Muscle layer of colon (tissue), 2 donors: ENCODE results near the gene ZNF215.
"Not testable (repeated sequence)": the region's sequence is repeated elsewhere in the genome, so short reads cannot be mapped to it uniquely, and the experiment has no call there.

Experiments
- H3K27ac ChIP-seq: one replicate; pipeline ENCODE4 v1.7.0; 2013; ENCODE audit warnings: low read depth, mild to moderate bottlenecking, low read length, moderate library complexity
- H3K27me3 ChIP-seq, 2 donors: one replicate each; pipeline ENCODE4 v1.7.0; 2013; ENCODE audit warnings: low read length in 2 of 2, mild to moderate bottlenecking in 2 of 2; ENCODE audit not compliant: insufficient read depth in 2 of 2, control insufficient read depth in 1 of 2
- H3K36me3 ChIP-seq: one replicate; pipeline ENCODE4 v1.7.0; 2013; ENCODE audit warnings: mild to moderate bottlenecking, low read length; ENCODE audit not compliant: insufficient read depth
- H3K4me1 ChIP-seq: one replicate; pipeline ENCODE4 v1.7.0; 2013; ENCODE audit warnings: mild to moderate bottlenecking, low read length; ENCODE audit not compliant: insufficient read depth
- H3K4me3 ChIP-seq, 2 donors: one replicate each; pipeline ENCODE4 v1.7.0; 2013; ENCODE audit warnings: low read length in 2 of 2, low read depth in 1 of 2, mild to moderate bottlenecking in 1 of 2, moderate library complexity in 1 of 2
- H3K9ac ChIP-seq: one replicate; pipeline ENCODE4 v1.7.0; 2013; ENCODE audit warnings: low read length
- H3K9me3 ChIP-seq: one replicate; pipeline ENCODE4 v1.7.0; 2013; ENCODE audit warnings: mild to moderate bottlenecking, low read length
- donor health status: abdominal sarcoma.
- donor health status: Adenocarcinoma of cecum.

The ZNF215 gene

DNA sequence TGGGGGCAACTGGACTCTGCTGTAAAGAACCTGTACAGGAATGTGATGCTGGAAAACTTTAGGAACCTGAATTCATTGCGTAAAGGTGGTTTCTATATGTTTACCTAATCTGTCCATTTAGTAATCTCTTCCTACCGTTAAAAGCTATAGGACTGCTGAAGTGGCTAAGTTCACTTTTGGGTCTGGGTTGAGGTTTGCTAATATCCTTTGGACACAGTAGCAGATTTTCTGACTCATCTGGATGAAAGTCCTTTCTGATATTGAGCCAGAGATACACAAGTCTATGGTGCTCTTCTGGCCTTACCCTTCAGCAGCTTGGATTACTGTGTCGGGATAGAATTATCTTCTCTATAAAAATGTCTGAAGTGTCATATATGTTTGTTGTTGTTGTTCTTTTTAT, 16.9 kb downstream of the ZNF215 start:
- Histone ChIP-seq H3K9me3 (no peaks in the 10 kb centered on the region), H3K36me3 (no peaks in the 10 kb centered on the region), H3K27me3 (no peaks in the 10 kb centered on the region), H3K4me1 (no peaks in the 10 kb centered on the region), H3K4me3 (no peak overlapping the region), H3K9ac (no peak overlapping the region), H3K27ac (no peak overlapping the region)

DNA sequence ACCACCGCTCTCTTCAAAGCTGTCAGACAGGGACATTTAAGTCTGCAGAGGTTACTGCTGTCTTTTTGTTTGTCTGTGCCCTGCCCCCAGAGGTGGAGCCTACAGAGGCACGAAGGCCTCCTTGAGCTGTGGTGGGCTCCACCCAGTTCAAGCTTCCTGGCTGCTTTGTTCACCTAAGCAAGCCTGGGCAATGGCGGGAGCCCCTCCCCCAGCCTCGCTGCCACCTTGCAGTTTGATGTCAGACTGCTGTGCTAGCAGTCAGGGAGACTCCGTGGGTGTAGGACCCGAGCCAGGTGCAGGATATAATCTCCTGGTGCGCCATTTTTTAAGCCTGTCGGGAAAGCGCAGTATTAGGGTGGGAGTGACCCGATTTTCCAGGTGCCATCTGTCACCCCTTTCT, 28.0 kb downstream of the ZNF215 start:
- H3K4me3 ChIP-seq, H3K36me3 ChIP-seq, H3K27ac ChIP-seq, H3K4me1 ChIP-seq, H3K9me3 ChIP-seq, H3K27me3 ChIP-seq, H3K9ac ChIP-seq: not testable (repeated sequence)

DNA sequence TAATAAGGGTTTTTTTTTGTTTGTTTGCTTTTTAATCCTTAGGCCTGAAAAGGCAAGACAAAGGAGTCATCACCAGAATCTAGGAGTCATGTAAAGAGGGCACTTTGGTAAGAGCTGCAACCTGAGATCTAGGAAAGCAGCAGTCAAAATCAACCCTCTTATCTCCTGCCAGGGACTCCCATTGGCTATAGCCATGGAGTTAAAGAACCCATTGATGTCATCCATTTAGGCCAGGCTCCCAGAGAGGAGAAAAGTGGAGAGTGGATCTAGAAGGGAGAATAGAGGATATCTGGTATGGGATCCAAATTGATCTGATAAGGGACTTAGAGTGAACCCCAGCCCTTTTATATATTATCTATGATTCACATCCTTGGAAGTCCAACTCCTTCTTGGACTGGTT, 35.9 kb downstream of the ZNF215 start:
- Histone ChIP-seq H3K27me3 (no peaks in the 10 kb centered on the region), H3K9ac (no peak overlapping the region), H3K4me1 (no peaks in the 10 kb centered on the region), H3K36me3 (no peaks in the 10 kb centered on the region), H3K4me3 (no peak overlapping the region), H3K27ac (no peak overlapping the region), H3K9me3 (no peaks in the 10 kb centered on the region)

DNA sequence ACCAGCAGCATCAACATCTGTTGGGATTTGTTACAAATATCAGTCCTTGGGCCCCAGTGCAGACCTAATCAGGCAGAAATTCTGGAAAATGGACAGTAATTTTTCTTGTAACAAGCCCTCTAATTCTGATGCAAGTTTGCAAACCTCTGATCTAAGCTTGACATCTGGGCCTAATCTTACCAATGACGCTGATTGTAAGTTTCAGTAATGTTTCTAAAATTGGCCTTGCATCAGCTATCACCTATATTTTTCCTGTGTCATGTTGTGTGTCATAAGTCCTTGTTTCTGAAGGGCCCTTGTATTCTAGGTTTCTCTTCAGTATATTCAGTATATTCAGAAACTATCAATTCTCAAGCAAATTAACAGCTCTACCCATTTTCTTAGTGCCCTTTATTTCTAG, 36.4 kb downstream of the ZNF215 start:
- no peaks in the 10 kb centered on the region for H3K36me3 ChIP-seq
- H3K9me3 ChIP-seq = no peaks in the 10 kb centered on the region
- no peaks in the 10 kb centered on the region for H3K27me3 ChIP-seq
- no peak overlapping the region for H3K4me3 ChIP-seq
- H3K27ac ChIP-seq = no peak overlapping the region
- no peak overlapping the region for H3K9ac ChIP-seq
- H3K4me1 ChIP-seq = no peaks in the 10 kb centered on the region

DNA sequence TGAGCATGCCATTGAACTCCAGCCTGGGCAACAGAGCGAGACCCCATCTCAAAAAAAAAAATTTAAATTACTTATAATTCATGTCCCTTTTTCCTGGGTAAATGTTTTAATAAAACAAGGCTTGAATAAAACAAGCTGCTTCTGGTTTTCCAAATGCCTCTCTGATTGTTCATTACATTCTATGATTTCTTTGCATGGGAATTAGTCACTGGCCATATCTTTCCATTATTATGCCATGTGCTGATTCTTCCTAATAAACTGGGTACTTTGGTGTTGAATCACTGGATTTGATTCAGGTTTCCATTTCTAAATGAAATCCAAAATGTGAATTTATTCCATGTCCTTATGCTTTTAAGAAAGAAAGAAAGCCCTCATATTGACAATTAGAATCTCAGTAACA, 42.6 kb downstream of the ZNF215 start:
- Histone ChIP-seq H3K9me3 (no peaks in the 10 kb centered on the region), H3K27me3 (no peaks in the 10 kb centered on the region), H3K9ac (no peak overlapping the region), H3K27ac (no peak overlapping the region), H3K4me3 (no peak overlapping the region), H3K36me3 (no peaks in the 10 kb centered on the region), H3K4me1 (no peaks in the 10 kb centered on the region)

DNA sequence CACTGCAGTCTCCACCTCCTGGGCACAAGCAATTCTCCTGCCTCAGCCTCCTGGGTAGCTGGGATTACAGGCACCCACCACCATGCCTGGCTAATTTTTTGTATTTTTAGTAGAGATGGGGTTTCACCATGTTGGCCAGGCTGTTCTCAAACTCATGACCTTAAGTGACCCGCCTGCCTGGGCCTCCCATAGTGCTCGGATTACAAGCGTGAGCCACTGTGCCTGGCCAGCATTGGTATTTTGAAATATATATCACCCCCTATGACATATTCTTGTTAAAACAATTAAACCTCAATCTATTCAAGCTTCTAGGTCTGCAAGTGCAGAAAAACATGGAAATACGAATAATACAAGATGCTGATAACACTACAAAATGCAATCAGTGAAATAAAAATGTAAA, 43.6 kb downstream of the ZNF215 start:
- not testable (repeated sequence) for H3K9me3 ChIP-seq, H3K4me1 ChIP-seq, H3K9ac ChIP-seq, H3K27ac ChIP-seq, H3K36me3 ChIP-seq, H3K4me3 ChIP-seq, H3K27me3 ChIP-seq

DNA sequence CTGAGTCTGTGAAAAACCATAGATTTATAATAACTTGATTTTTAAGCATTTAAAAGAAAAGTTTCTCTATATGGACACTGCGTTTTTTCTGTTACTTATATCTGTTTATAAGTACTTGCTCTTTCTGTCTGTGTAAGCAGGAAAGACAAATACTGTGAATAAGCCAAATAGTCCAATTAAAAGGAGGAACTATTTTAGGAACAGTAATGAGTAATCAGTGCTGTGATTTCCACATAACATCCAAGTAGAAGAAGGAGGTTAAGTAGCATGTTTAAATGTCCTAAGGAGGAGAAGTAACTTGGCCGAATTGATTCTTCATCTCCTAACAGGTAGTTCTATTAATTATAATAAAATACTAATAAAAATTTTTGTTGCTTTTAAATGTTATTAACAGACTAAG, 53.1 kb downstream of the ZNF215 start:
- no peak overlapping the region for H3K9ac ChIP-seq
- no peaks in the 10 kb centered on the region for H3K27me3 ChIP-seq
- H3K36me3 ChIP-seq = no peaks in the 10 kb centered on the region
- no peak overlapping the region for H3K27ac ChIP-seq
- H3K9me3 ChIP-seq = no peaks in the 10 kb centered on the region
- H3K4me3 ChIP-seq = no peak overlapping the region
- no peaks in the 10 kb centered on the region for H3K4me1 ChIP-seq

DNA sequence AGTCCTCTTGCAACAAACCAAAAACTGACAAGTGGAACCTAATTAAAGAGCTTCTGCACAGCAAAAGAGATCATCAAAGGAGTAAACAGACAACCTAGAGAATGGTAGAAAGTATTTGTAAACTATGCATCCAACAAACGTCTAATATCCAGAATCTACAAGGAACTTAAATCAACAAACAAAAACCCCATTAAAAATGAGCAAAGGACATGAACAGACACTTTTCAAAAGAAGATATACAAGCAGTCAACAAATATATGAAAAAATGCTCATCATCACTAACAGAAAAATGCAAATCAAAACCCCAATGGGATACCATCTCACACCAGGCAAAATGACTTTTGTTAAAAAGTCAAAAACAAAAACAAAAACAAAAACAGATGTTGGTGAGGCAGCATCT, 60.3 kb downstream of the ZNF215 start:
- Histone ChIP-seq H3K4me3 (no peak overlapping the region), H3K9me3 (no peaks in the 10 kb centered on the region), H3K4me1 (peaks cover 3% of the 10 kb centered on the region), H3K36me3 (no peaks in the 10 kb centered on the region), H3K9ac (no peak overlapping the region), H3K27ac (no peak overlapping the region), H3K27me3 (no peaks in the 10 kb centered on the region)

DNA sequence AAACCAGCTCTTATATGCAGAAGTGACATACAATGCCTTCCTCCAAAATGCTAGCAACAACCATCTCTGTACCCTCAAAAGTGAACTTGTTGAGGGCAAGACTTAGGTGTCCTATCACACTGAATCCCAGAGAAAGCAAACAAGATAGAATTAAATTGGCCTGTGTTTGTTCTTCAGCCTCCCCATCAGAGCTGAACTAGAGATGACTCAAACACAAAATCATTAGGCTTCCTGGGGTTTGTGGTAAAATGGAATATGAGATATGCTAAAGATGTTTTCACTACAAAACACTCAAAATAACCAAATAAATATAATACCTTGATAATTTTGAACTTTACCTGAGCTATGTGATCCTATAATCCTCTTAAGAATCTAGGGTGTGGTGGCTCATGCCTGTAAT, 62.3 kb downstream of the ZNF215 start:
- Histone ChIP-seq H3K9ac (no peak overlapping the region), H3K4me3 (no peak overlapping the region), H3K36me3 (no peaks in the 10 kb centered on the region), H3K9me3 (no peaks in the 10 kb centered on the region), H3K4me1 (peaks cover 12% of the 10 kb centered on the region), H3K27me3 (no peaks in the 10 kb centered on the region), H3K27ac (no peak overlapping the region)

DNA sequence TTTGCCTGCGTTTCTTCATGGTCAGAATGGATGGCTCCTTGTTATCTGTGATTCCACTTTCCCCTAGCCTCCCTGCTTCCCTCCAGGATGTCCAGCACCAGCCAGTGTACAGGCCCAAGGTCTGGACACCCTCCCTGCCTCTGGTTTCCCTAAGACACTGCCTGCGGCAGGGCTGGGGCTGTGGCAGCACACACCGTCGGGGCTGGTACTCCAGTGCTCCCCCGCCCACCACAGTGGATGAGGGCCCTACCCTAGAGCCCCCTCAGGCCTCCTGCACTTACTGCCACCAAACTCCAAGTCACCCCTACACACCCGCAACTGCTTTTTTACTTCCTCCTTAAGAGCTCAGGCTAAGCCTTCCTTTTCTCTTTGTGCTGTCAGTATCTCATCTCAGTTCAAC, 65.0 kb downstream of the ZNF215 start:
- no peaks in the 10 kb centered on the region for H3K9me3 ChIP-seq

DNA sequence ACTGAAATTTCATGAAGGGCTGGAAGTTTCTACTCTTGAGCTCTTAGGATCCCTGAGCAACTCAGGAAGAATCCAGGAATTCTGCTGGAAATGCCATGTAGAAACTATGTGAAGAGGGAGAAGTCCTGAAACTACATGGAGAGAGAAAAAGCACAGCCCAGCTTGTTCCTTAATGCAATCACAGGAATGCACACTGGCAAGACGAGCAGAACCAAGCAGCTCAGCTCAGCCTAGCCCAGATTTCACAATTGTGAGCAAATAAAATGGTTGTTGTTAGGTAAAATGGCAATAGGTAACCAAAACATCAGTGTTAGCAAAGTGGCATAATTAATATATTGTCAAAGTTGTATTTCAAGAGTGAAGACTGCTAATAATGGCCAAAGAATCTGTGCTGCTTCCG, 65.8 kb downstream of the ZNF215 start:
- Histone ChIP-seq H3K9me3 (no peaks in the 10 kb centered on the region), H3K27me3 (no peaks in the 10 kb centered on the region), H3K27ac (no peak overlapping the region), H3K36me3 (no peaks in the 10 kb centered on the region), H3K4me1 (peaks cover 12% of the 10 kb centered on the region), H3K9ac (no peak overlapping the region), H3K4me3 (no peak overlapping the region)

More for the DNA sequence above, 65.0 kb downstream of the ZNF215 start:
- Histone ChIP-seq H3K4me1 (peaks cover 12% of the 10 kb centered on the region), H3K27me3 (no peaks in the 10 kb centered on the region), H3K4me3 (no peak overlapping the region), H3K9ac (no peak overlapping the region), H3K36me3 (no peaks in the 10 kb centered on the region), H3K27ac (no peak overlapping the region)

DNA sequence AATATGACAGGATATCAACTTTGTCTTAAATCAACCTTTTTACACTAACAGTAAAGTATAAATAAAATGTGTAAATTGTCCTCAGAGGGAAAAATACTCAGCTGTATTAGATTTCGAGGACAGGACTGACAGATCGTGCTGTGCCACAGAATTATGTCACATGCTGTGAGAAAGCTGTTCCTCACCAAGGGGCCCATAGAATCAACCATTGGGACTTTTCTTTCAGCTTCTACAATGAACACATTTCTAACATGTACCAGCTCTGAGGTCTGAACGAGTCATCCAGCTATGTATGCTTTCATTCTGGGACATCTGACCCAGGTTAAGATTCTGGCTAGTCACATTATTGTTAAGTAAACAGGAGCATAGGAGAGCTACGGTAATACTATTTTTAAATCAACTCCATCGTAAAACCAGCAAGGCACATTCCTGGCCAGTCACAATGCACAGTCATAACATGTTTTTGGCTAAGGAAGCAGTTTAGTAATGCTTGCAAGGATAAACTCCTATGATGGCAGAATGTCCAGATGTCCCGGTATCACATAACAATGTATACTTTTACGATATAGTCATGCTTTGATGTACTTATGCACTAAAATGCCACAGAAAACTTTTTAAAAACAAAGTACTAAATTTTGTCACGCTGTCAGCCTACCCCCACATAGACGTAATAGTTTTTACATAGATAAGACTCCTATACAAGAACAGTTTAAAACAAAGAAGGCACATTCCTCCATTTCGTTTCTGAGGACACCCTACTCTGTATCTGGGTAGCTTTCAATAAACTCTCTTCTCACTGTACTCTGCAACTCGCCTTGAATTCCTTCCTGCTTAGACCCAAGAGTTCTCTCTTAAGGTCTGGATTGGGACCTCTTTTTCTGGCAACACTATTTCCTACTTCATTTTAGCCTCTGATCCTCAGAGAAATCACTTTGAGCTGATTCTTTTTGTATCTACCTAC, 66.5 kb downstream of the ZNF215 start:
- Histone ChIP-seq H3K27me3 (no peaks in the 10 kb centered on the region), H3K36me3 (no peaks in the 10 kb centered on the region), H3K4me3 (peak overlapping the region in 1 of 2 donors; percentile 8), H3K9me3 (no peaks in the 10 kb centered on the region), H3K4me1 (peaks cover 12% of the 10 kb centered on the region), H3K9ac (no peak overlapping the region), H3K27ac (peak overlapping the region; percentile 22)
